Vagina (tissue), 2 donors: ENCODE data around the gene RNU1-1.
"Not testable (repeated sequence)": the region's sequence is repeated elsewhere in the genome, so short reads cannot be mapped to it uniquely, and the experiment has no call there.

Experiments used
- POLR2A ChIP-seq, 2 donors: fragments of 450-650 bp; IDR thresholded peaks; one replicate each; pipeline ENCODE4 v1.6.1; 2017; ENCODE audit warnings: antibody characterized with exemption in 2 of 2, mild to moderate bottlenecking in 2 of 2, moderate library complexity in 2 of 2
- POLR2AphosphoS5 ChIP-seq, 2 donors: sonication (generic); formaldehyde crosslinking; IDR thresholded peaks; one replicate each; pipeline ENCODE4 v1.9.0; 2017; ENCODE audit warnings: antibody characterized with exemption in 2 of 2, mild to moderate bottlenecking in 2 of 2, low read depth in 1 of 2; ENCODE audit not compliant: insufficient read depth in 1 of 2
- TF ChIP-seq, protein P1 (sequence below), 3 experiments: fragments of 450-650 bp in 2 of 3; fragments of 200-600 bp in 1 of 3; sonication (generic) in 1 of 3; IDR thresholded peaks; one replicate each; pipeline ENCODE4 v1.5.1; 2017 to 2019; ENCODE audit warnings: antibody characterized with exemption in 3 of 3, mild to moderate bottlenecking in 2 of 3, moderate library complexity in 2 of 3

GRCh38 chr1:16520435-16521287, 6.6 kb upstream of the RNU1-1 start:
- TF ChIP-seq POLR2A (IDR thresholded peaks at IDR 0.05); POLR2AphosphoS5 (IDR thresholded peaks at IDR 0.05; ENCODE audit: insufficient read depth in 1 of 2, low read depth in 1 of 2): not testable (repeated sequence)
- TF ChIP-seq, protein P1, sequence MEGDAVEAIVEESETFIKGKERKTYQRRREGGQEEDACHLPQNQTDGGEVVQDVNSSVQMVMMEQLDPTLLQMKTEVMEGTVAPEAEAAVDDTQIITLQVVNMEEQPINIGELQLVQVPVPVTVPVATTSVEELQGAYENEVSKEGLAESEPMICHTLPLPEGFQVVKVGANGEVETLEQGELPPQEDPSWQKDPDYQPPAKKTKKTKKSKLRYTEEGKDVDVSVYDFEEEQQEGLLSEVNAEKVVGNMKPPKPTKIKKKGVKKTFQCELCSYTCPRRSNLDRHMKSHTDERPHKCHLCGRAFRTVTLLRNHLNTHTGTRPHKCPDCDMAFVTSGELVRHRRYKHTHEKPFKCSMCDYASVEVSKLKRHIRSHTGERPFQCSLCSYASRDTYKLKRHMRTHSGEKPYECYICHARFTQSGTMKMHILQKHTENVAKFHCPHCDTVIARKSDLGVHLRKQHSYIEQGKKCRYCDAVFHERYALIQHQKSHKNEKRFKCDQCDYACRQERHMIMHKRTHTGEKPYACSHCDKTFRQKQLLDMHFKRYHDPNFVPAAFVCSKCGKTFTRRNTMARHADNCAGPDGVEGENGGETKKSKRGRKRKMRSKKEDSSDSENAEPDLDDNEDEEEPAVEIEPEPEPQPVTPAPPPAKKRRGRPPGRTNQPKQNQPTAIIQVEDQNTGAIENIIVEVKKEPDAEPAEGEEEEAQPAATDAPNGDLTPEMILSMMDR (IDR thresholded peaks at IDR 0.05) = not testable (repeated sequence)
